A549 treated with CpdA at 1 μM for 4 hours (cell line): ENCODE data around the gene ZNF69. TPM values are rescaled to one million over a fixed set of nuclear protein-coding genes. Genes with fewer than 3 reads are reported as not detected.

ENCODE experiments used
- total RNA-seq: library from RNA; stranded (reverse); fragments of 200-300 nt; extraction: Qiagen RNA extraction; gene quantifications from 5 replicates; pipeline ENCODE4 v1.2.3, GENCODE V29; 2022; ENCODE audit warnings: low read depth

ZNF69 gene
- not detected in 5 replicates for total RNA-seq

DNA sequence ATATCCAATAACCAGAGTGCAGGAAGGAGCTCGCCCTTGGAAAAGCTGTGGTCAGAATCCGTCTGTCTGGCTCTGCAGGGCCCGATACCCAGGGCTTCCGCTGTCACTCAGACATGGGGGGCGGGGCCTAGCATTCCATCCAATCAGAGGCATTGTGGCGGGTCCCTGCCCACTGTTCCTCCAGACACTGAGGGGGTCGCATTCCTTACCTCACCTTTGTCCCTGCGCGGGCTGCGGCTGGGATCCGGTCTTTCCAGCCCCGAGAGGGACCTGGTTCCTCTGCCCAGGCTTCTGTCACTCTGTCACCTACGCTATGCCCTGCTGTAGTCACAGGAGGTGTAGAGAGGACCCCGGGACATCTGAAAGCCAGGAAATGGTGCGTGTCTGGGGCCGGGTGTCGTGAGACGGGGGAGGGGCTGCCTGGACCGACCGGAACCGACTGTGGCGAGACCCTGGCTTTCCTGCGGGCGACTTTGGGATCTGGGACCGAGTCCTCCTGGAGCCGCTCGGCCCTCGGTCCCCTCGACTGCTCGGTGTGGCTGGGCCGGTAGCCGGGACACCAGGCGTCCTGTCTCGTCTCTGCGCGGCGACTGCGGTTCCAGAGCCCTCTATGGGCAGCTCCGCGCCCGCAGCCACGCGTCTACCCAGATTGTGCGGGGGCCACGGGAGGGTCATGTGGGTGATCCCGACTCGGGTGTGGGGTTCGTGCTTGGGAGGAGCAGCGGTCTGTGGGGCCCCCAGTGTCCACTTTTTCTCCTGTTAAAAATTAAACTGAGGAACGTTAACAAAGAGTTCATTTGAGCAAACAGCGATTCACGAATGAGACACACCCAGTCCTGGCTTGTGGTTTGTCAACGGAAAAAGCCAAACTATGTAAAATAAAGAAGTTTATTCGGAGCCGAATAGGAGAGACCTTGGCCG lies at the start of gene ZNF69:
Gene ZNF69 (plus strand): TSS at position 172 of the 921 bp plus-strand sequence. CDS start 142 bp downstream, at position 314.

GRCh38 chr19:11848594-11849469 lies 38.8 kb upstream of the ZNF69 start, which contains the start of gene ZNF439:
ZNF439 (plus strand) TSS chr19:11848726; CDS start chr19:11848868, 142 bp downstream.

DNA sequence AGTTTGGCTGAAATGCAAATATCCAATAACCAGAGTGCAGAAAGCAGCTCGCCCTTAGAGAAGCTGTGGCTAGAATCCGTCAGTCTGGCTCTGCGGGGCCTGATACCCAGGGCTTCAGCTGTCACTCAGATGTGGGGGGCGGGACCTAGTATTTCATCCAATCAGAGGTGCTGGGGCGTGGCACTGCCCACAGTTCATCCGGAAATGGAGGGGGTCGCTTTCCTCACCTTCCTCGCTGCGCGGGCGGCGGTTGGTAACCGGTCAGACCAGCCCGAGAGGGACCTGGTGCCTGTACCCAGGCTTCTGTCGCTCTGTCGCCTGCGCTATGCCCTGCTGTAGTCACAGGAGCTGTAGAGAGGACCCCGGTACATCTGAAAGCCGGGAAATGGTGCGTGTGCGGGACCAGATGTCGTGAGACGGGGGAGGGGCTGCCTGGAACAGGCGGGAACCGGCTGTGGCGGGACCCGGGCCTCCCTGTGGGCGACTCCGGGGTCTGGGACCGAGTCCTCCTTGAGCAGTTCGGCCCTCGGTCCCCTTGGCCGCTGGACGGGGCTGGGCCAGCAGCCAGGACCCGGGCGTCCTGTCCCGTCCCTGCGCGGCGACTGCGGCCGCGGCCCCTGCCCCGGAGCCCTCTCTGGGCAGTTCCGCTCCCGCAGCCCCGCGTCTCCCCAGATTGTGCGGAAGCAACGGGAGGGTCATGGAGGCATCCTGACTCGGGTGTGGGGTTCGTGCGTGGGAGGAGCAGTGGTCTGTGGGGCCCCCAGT lies 37.5 kb downstream of the ZNF69 start, which contains the start of gene ZNF700:
Gene ZNF700 (plus strand): TSS at position 222 of the 765 bp plus-strand sequence. CDS start 104 bp downstream, at position 326.

Other genes with a start within 250 kb of the ZNF69 start
- 2.1 to 4.6 TPM (median 3.1 TPM) in 5 replicates for gene ZNF823, start 148.8 kb upstream of the ZNF69 start, total RNA-seq
- 0.02 TPM in 1 of 5 replicates, not detected in the others for gene ZNF441, start 120.8 kb upstream of the ZNF69 start, total RNA-seq
- gene ZNF491, start 89.3 kb upstream of the ZNF69 start, total RNA-seq, result not detected in 5 replicates
- 0.04 to 0.22 TPM (median 0.07 TPM) in 3 of 5 replicates, not detected in the others for gene ZNF440, start 73.5 kb upstream of the ZNF69 start, total RNA-seq
- gene ZNF439, start 39.1 kb upstream of the ZNF69 start, total RNA-seq, result not detected in 5 replicates
- 0.15 to 0.52 TPM (median 0.24 TPM) in 5 replicates for gene ZNF700, start 37.3 kb downstream of the ZNF69 start, total RNA-seq
- gene ZNF763, start 77.3 kb downstream of the ZNF69 start, total RNA-seq, result not detected in 5 replicates
- gene ZNF433, start 147.9 kb downstream of the ZNF69 start, total RNA-seq, result not detected in 5 replicates
- not detected in 5 replicates for gene ZNF878, start 165.2 kb downstream of the ZNF69 start, total RNA-seq
- gene ZNF844, start 176.9 kb downstream of the ZNF69 start, total RNA-seq, result not detected in 5 replicates